Stimulated activated CD4-positive, alpha-beta T cell treated with anti-CD3 and anti-CD28 coated beads, Interleukin-1b, Interleukin-23, amount 100 ng/mL, for 4 hours (primary cell): ENCODE data around the gene FAM78A.
A peak's percentile ranks its signal among the peaks of the same experiment; 100 is the strongest.

Source experiments
- DNase-seq, 2 donors: peaks; one replicate each; pipeline ENCODE4 v3.0.0-alpha.2; 2020; ENCODE audit warnings: low read depth in 2 of 2

Gene FAM78A, protein sequence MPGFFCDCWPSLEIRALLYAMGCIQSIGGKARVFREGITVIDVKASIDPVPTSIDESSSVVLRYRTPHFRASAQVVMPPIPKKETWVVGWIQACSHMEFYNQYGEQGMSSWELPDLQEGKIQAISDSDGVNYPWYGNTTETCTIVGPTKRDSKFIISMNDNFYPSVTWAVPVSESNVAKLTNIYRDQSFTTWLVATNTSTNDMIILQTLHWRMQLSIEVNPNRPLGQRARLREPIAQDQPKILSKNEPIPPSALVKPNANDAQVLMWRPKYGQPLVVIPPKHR

GRCh38 chr9:131276094-131276888 is at the start of gene FAM78A:
Gene FAM78A (minus strand): TSS chr9:131276510. CDS start chr9:131276179, 331 bp downstream.
- no peak for DNase-seq

DNA sequence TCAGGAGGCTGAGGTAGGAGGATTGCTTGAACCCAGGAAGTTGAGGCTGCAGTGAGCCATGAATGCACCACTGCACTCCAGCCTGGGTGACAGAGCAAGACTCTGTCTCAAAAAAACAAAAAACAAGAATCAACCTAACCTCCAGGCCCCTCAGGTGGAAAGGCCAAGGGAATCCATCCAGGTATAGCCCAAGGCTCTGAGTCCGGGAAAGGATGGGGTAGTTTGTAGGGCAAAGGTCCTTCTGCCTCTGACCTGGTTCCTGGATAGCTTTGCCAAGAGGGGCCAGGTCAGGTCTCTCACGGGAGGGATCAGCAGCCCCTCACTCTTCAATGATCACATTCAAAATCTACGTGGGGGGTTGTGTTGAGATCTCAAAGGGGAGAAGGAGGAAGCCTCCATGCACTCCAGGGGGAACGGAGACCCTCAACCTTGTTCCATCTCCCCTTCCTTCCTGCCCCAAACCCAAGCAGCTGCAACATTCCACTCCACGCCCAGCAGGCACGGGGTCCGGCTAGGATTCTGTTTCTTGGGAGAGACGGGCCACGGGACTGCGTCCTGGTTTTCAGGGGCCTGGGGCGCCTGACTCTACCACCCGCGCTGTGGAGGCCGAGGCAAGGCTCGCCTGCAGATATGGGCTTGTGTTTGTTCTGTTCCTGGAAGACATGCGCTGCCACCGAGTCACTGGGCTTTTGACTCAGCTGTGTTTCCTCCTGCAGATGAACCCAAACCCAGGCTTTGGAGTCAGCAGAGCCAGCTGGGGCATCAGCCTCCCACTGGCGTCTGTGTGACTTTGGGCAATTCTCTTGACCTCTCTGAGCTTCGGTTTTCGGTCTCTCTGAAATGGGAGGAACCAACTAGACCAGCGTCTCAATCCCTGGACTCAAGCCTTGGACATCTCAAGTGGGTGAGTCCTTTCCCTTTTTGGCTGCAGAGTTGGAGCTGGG is 48.7 kb upstream of the FAM78A start:
- DNase-seq, result no peak

DNA sequence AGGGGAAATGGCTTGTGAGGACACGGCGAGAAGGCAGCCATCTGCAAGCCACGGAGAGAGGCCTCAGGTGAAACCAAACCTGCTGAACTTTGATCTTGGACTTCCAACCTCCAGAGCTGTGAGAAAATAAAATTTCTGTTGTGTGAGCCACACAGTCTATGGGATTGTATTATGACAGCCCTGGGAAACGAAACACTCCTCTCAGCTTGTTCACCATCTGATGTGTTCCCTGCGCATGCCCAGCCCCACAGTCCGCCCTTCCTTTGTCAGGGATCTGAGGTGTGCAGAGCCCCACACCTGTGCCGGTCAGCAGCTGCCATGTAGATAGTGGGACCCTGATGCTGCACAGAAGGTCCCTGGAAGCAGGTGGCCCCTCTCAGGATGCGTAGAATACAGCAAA is 47.3 kb upstream of the FAM78A start:
- DNase-seq, result no peak

DNA sequence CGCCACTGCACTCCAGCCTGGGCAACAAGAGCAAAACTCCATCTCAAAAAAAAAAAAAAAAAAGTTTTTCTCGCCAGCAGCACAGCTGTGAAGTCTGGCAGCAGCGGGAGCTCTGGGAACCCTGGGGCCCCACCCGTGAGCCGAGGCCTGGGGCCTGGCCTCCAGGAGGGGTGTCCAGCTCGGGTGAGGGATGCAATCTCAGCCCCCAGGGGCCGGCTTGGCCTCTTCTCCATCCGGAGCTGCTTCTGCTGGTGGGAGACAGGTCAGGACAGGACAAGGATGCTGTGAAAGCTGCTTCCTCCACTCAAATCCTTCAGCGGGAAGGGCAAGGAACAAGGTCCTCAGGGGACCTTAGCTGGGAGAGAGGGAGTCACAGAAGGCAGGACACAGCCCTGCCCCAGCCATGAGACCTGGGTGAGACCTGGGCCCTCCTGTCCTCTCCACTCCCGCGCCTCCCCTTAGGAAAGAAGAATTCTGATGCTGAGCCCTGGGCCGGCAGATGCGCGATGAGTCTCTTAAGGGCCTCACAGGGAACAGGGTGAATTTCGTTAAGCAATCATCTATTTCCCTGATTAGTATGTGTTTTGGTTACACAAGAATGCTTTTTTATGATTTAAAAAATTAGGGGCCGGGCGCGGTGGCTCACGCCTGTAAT is 43.8 kb upstream of the FAM78A start:
- no peak for DNase-seq

- DNase-seq, result no peak
Measured at GRCh38 chr9:131319486-131319885, 43.2 kb upstream of the FAM78A start.

GRCh38 chr9:131318231-131319085 is 42.1 kb upstream of the FAM78A start:
- DNase-seq, result no peak

GRCh38 chr9:131312822-131313770 is 36.8 kb upstream of the FAM78A start:
- DNase-seq, result no peak

DNA sequence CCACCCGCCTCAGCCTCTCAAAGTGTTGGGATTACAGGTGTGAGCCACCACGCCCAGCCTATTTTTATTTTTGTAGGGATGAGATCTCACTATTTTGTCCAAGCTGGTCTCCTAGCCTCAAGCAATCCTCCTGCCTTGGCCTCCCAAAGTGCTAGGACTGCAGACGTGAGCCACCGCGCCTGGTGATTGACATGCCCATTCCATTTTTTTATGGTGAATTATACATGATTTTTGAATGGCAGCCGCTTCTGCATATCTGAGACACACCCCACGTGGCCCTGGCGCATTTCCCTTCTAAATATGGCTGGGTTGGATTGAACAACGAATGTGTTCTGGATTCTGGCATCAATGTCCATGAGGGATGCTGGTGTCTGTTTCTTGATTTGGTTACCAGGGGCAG is 35.9 kb upstream of the FAM78A start:
- no peak for DNase-seq

DNA sequence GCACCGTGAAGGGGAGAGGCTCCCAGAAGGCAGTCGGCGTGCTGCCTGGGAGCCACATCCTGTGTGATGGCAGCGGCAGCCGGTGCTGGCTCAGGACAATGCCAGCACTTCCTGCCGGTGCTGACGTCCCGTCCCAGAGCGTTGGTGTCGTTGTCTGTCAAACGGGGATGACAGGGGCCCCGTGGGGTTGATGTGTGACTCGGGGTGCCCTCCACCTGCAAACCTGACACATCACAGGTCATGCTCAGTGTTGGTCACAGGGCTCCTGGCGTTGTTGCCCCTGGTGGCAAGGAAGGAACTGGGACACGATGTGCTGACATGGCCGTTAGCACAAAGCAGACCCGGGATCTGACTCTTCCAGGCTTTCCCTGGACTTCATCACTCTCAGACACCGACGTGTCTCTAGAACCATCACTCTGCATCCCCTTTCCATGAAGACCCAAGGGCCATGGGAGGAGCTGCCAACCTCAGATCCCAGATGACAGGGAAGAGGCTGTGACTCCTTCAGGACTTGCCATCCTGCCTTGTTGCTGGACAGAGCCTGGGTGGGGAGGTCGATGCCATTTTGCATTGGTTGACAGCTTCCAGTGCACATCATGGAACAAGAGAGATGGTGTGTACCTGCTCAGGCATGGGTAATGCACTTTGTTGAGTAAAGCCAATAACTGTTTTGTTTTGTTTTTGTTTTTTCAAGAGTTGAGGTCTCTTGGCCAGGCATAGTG is 34.7 kb upstream of the FAM78A start:
- peak; percentile 25 to 34 for DNase-seq

DNA sequence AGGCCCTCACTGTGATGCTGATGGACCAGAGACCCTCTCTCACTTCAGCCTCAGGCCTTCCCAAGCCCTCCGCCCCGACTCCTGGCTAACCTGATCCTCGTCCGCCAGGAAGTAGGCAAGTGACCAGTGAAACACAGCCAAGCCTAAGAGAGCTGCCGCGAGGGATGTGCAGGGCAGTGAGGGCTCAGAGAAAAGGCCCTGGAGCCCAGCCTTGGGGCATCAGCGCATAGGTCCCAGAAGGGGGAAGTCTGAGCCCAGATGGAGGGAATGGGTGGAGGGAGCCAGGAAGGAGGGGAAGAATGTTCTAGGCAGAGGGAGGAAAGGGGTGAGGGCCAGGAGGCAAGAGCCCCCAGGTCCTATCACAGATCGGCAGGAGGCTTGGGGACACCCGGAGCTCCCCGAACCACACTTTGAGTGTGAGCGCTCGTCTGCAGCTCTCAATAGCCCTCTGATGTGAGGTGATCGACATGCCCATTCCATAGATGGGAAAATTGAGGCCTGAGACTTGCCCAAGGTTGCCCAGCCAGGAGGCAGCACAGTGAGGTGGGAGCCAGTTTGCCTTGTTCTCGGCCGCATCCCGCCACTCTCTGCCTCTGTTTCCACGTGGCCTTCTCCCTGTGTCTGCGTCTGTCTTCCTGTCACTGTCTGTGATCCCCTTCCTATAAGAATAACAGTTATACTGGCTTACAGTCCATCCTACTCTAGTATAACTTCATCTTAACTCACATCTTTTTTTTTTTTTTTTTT is 33.4 kb upstream of the FAM78A start:
- no peak for DNase-seq

- no peak for DNase-seq
Measured at GRCh38 chr9:131308906-131309529, 32.7 kb upstream of the FAM78A start.

GRCh38 chr9:131308452-131308851 is 32.1 kb upstream of the FAM78A start:
- DNase-seq, result no peak

DNA sequence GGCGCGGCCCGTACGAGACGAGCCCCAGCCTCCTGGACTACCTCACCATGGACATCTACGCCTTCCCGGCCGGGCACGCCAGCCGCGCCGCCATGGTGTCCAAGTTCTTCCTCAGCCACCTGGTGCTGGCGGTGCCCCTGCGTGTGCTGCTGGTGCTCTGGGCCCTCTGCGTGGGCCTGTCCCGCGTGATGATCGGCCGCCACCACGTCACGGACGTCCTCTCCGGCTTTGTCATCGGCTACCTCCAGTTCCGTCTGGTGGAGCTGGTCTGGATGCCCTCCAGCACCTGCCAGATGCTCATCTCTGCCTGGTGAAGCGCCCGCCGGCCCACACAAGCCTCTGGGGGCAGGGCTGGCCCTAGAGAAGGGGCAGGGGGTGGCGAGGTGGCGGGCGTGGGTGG is 31.7 kb upstream of the FAM78A start:
- DNase-seq, result no peak

DNA sequence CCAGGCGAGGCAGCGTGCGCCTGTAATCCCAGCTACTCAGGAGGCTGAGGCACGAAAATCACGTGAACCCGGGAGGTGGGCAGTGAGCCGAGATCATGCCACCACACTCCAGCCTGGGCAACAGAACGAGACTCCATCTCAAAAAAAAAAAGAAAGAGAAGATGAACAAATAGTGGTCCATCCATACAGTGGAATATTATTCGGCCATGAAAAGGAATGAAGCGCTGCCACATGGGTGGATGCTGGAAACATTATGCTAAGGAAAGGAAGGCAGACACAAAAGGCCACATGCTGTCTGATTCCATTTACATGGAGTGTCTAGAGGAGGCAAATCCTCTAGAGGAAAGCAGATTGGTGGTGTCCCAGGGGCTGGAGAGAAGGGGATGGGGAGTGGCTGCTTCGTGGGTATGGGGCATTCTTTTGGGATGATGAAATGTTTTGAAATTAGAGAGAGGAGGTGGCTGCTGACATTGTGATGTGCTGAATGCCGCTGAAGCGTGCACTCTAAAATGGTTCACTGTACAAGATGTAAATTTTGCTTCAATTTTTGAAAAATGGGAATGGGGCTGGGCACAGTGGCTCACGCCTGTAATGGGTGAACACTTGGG is 30.2 kb upstream of the FAM78A start:
- no peak for DNase-seq

DNA sequence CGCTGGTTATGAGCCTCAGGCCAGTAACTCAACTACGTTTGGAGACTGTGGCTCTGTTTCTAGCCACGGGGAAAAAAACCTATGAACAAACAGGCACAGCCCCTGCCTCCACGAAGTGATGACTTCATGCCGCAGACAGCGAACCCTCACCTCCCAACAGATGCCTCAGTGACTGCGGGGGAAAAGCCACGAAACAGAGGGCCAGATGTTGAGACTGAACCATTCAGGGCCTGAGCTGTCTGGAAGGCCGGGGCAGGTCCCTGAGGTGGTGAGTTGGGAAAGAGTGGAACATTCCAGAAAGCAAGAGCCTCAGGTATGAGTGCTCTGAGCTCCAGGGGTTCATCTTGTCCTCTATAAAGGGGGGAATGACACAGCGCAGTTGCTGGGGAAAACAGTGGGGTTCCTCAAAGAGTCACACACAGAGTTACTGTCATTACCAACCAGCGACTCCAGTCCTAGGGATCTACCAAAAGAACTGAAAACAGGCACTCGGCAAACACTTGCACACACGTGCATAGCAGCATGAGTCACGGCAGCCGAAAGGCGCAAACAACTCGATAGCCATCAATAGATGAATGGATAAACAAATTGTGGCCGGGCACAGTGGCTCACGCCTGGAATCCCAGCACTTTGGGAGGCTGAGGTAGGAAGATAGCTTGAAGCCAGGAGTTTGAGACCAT is 28.5 kb upstream of the FAM78A start:
- DNase-seq, result no peak
